HepG2 (cell line): ENCODE measurements around the gene PEX13. TPM values are rescaled to one million over a fixed set of nuclear protein-coding genes. Genes with fewer than 3 reads are reported as not detected.
A peak's percentile ranks its signal among the peaks of the same experiment; 100 is the strongest.

ENCODE experiments used
- EP300 ChIP-seq, 3 experiments: sonication (generic) in 1 of 3; formaldehyde crosslinking in 1 of 3; IDR thresholded peaks; 2 replicates each; pipeline versions ENCODE4 v1.5.1 to v1.6.1; 2011 to 2020; ENCODE audit warnings: low read depth in 2 of 3, low read length in 2 of 3, borderline replicate concordance in 1 of 3, improper control_type of control experiment in 1 of 3, mild to moderate bottlenecking in 1 of 3, missing genetic modification reagents in 1 of 3, moderate library complexity in 1 of 3
- FOXJ3 ChIP-seq: sonication (generic); formaldehyde crosslinking; IDR thresholded peaks from 2 replicates; pipeline ENCODE4 v1.4.0; 2020; ENCODE audit warnings: missing genetic modification reagents, mild to moderate bottlenecking, borderline replicate concordance
- FOXK1 ChIP-seq: sonication (generic); formaldehyde crosslinking; IDR thresholded peaks from 2 replicates; pipeline ENCODE4 v1.4.0; 2020; ENCODE audit warnings: low read depth, missing genetic modification reagents, borderline replicate concordance
- FOXO1 ChIP-seq: sonication (generic); formaldehyde crosslinking; IDR thresholded peaks from 2 replicates; pipeline ENCODE4 v1.4.0; 2020; ENCODE audit warnings: missing genetic modification reagents
- GFI1 ChIP-seq: sonication (generic); formaldehyde crosslinking; IDR thresholded peaks from 2 replicates; pipeline ENCODE4 v1.5.0; 2020; ENCODE audit warnings: missing genetic modification reagents, mild to moderate bottlenecking, borderline replicate concordance
- MAFK ChIP-seq, 2 experiments: IDR thresholded peaks in 1 of 2; conservative IDR thresholded peaks in 1 of 2; 2 replicates each; pipeline ENCODE4 v1.6.1; 2011; ENCODE audit warnings: improper control_type of control experiment in 2 of 2, low read length in 2 of 2
- MAX ChIP-seq: IDR thresholded peaks from 2 replicates; pipeline ENCODE4 v1.6.1; 2012; ENCODE audit warnings: inconsistent platforms
- MED1 ChIP-seq: sonication (generic); formaldehyde crosslinking; IDR thresholded peaks from 2 replicates; pipeline ENCODE4 v1.4.0; 2020; ENCODE audit warnings: missing genetic modification reagents
- NCOA2 ChIP-seq: sonication (generic); formaldehyde crosslinking; IDR thresholded peaks from 2 replicates; pipeline ENCODE4 v1.8.0; 2022; ENCODE audit warnings: inconsistent platforms
- NCOR1 ChIP-seq: fragments of 200-600 bp; sonication (generic); IDR thresholded peaks from 2 replicates; pipeline ENCODE4 v1.7.0; 2017; ENCODE audit warnings: antibody characterized with exemption, low read length, borderline replicate concordance
- NR2F6 ChIP-seq, 2 experiments: IDR thresholded peaks; 2 replicates each; pipeline ENCODE4 v1.6.1; 2016; ENCODE audit warnings: antibody characterized with exemption in 1 of 2, mild to moderate bottlenecking in 1 of 2
- TCF7 ChIP-seq: sonication (generic); IDR thresholded peaks from 2 replicates; pipeline ENCODE4 v1.6.1; 2016; ENCODE audit warnings: antibody characterized with exemption, low read depth
- ZBTB25 ChIP-seq: IDR thresholded peaks from 2 replicates; pipeline ENCODE4 v1.6.1; 2018; ENCODE audit warnings: missing genetic modification reagents
- ZBTB4 ChIP-seq: sonication (generic); formaldehyde crosslinking; IDR thresholded peaks from 2 replicates; pipeline ENCODE4 v1.4.0; 2020; ENCODE audit warnings: missing genetic modification reagents, mild to moderate bottlenecking, borderline replicate concordance
- ZFP90 ChIP-seq: sonication (generic); formaldehyde crosslinking; IDR thresholded peaks from 2 replicates; pipeline ENCODE4 v1.8.0; 2022; ENCODE audit warnings: missing genetic modification reagents, mild to moderate bottlenecking, inconsistent platforms, borderline replicate concordance
- ZHX1 ChIP-seq: sonication (generic); formaldehyde crosslinking; IDR thresholded peaks from 2 replicates; pipeline ENCODE4 v1.8.1; 2022; ENCODE audit warnings: low read depth, mild to moderate bottlenecking, missing genetic modification reagents
- ZNF317 ChIP-seq: sonication (generic); formaldehyde crosslinking; IDR thresholded peaks from 2 replicates; pipeline ENCODE4 v1.5.0; 2020; ENCODE audit warnings: mild to moderate bottlenecking, missing genetic modification reagents
- ZNF331 ChIP-seq: sonication (generic); formaldehyde crosslinking; IDR thresholded peaks from 2 replicates; pipeline ENCODE4 v1.4.0; 2020; ENCODE audit warnings: missing genetic modification reagents
- ZSCAN21 ChIP-seq: sonication (generic); formaldehyde crosslinking; IDR thresholded peaks from 2 replicates; pipeline ENCODE4 v1.8.0; 2022; ENCODE audit warnings: mild to moderate bottlenecking, missing genetic modification reagents, moderate library complexity, borderline replicate concordance
- polyA plus RNA-seq, 8 experiments: library from polyadenylated mRNA; depleted of rRNA in 3 of 8; stranded (reverse) in 7 of 8; unstranded in 1 of 8; fragments of >200 nt; fragmentation: Illumina TruSeq in 4 of 8; extraction: Trizol in 4 of 8; gene quantifications; 2 replicates each; pipeline versions ENCODE4 v1.2.1 to v1.2.3, GENCODE V29; 2011 to 2016; ENCODE audit warnings: low read depth in 4 of 8, missing spikeins in 1 of 8, mixed read lengths in 1 of 8; ENCODE audit not compliant: insufficient read depth in 1 of 8
- total RNA-seq, 5 experiments: library from RNA; depleted of rRNA; stranded (reverse); fragments of >200 nt; fragmentation: Illumina TruSeq; extraction: Trizol; gene quantifications; 2 replicates each; pipeline ENCODE4 v1.2.3, GENCODE V29; 2016; ENCODE audit warnings: low read depth in 1 of 5
- TF ChIP-seq, protein P1 (sequence below): sonication (generic); formaldehyde crosslinking; IDR thresholded peaks from 2 replicates; pipeline ENCODE4 v1.8.0; 2023; ENCODE audit warnings: mild to moderate bottlenecking, missing genetic modification reagents

Gene PEX13
- total and polyA plus RNA-seq, 2 of the 13 experiments (the other 11 are each of a cell fraction or from before 2014, with no cell fraction given), result 47.9 to 75.9 TPM

DNA sequence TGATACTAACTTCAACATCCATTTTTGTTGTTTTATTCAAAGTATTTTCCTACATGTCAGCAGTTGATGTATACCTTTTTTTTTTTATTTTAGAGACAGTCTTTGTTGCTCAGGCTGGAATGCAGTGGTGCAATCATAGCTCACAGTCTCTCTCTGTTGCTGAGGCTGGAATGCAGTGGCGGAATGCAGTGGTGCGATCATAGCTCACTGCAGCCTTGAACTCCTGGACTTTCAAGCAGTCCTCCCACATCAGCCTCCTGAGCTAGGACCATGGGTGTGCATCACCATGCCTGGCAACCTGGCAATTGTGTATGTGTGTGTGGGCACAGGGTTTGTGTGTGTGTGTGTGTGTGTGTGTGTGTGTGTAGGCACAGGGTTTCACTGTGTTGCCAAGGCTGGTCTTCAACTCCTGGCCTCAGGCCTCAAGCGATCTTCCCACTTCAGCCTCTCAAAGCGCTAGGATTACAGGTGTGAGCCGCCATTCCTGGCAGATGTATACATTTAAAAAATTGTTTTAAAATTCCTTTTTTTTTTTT is 72.9 kb downstream of the PEX13 start (continued):
- TF ChIP-seq ZNF331 (CRISPR knock-in tag), result peak; percentile 65; the same call in 1 of the 2 replicates
- peak; percentile 85 for TF ChIP-seq FOXO1
- TF ChIP-seq NCOR1, result peak; percentile 89
- TF ChIP-seq ZSCAN21 (CRISPR knock-in tag), result peak; percentile 42; the same call in 1 of the 2 replicates
- peak; percentile 94; the same call in 1 of the 2 replicates for TF ChIP-seq ZBTB4 (CRISPR knock-in tag)
- peak; percentile 81 for TF ChIP-seq ZHX1 (CRISPR knock-in tag)
- TF ChIP-seq NCOA2, result peak; percentile 76
- TF ChIP-seq, protein P1, sequence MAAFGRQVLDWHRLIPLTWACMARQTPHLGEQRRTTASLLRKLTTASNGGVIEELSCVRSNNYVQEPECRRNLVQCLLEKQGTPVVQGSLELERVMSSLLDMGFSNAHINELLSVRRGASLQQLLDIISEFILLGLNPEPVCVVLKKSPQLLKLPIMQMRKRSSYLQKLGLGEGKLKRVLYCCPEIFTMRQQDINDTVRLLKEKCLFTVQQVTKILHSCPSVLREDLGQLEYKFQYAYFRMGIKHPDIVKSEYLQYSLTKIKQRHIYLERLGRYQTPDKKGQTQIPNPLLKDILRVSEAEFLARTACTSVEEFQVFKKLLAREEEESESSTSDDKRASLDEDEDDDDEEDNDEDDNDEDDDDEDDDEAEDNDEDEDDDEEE, result no peak
- TF ChIP-seq ZBTB25, result no peak
- TF ChIP-seq ZNF317 (CRISPR knock-in tag), result peak; percentile 55; the same call in 1 of the 2 replicates
- peak; percentile 23; the same call in 1 of the 2 replicates for TF ChIP-seq NR2F6 (IDR thresholded peaks at IDR 0.05)
- TF ChIP-seq NR2F6 (CRISPR knock-in tag; IDR thresholded peaks at IDR 0.05), result peak; percentile 70; the same call in 1 of the 2 replicates
- TF ChIP-seq ZFP90 (CRISPR knock-in tag), result peak; percentile 60; the same call in 1 of the 2 replicates
- 0 out of 2 replicates have a peak, but pooled peaks have one; percentile 20 for TF ChIP-seq GFI1 (CRISPR knock-in tag)
- peak; percentile 57; the same call in 1 of the 2 replicates for TF ChIP-seq FOXJ3 (CRISPR knock-in tag)
- TF ChIP-seq MAX, result peak; percentile 60; the same call in 1 of the 2 replicates
- TF ChIP-seq TCF7, result 0 out of 2 replicates have a peak, but pooled peaks have one; percentile 16
- TF ChIP-seq FOXK1 (CRISPR knock-in tag), result peak; percentile 58; the same call in 1 of the 2 replicates
- peak; percentile 48 to 61 for TF ChIP-seq MAFK (conservative IDR thresholded peaks at IDR 0.05 in 1 of 2, IDR thresholded peaks at IDR 0.05 in 1 of 2; ENCODE audit: low read length in 2 of 2)
- peak; percentile 79 for TF ChIP-seq MED1 (CRISPR knock-in tag)
- TF ChIP-seq EP300 (IDR thresholded peaks at IDR 0.05; ENCODE audit: low read depth in 2 of 2, low read length in 2 of 2), result peak; percentile 87 to 94; a peak in 3 of 4 replicates
- peak; percentile 89 for TF ChIP-seq EP300 (CRISPR knock-in tag; IDR thresholded peaks at IDR 0.05; ENCODE audit: borderline replicate concordance)
